ENCODE results near the gene TMEM256.

The TMEM256 gene

GRCh38 chr17:7431231-7431630, 27.3 kb upstream of the TMEM256 start:
- no peak for DNase-seq (ENCODE audit: low spot score)

GRCh38 chr17:7429722-7430121, 25.8 kb upstream of the TMEM256 start:
- DNase-seq (ENCODE audit: low spot score), result no peak

GRCh38 chr17:7428557-7428956, 24.7 kb upstream of the TMEM256 start, which contains the start of gene SPEM3:
Gene SPEM3 (plus strand): TSS chr17:7428857. CDS start chr17:7428903, 46 bp downstream.
- no peak for DNase-seq (ENCODE audit: low spot score)

GRCh38 chr17:7427549-7427948, 23.7 kb upstream of the TMEM256 start:
- no peak for DNase-seq (ENCODE audit: low spot score)

GRCh38 chr17:7426896-7427489, 23.1 kb upstream of the TMEM256 start:
- no peak for DNase-seq (ENCODE audit: low spot score)

GRCh38 chr17:7426203-7426863, 22.4 kb upstream of the TMEM256 start:
- no peak for DNase-seq (ENCODE audit: low spot score)

GRCh38 chr17:7425756-7426155, 21.9 kb upstream of the TMEM256 start:
- no peak for DNase-seq (ENCODE audit: low spot score)

- no peak for DNase-seq (ENCODE audit: low spot score)
Observed at GRCh38 chr17:7425316-7425715, 21.4 kb upstream of the TMEM256 start, which contains the start of gene SPEM2. Gene SPEM2 (plus strand): TSS chr17:7425616. CDS start chr17:7425689, 73 bp downstream.

GRCh38 chr17:7423679-7424078, 19.8 kb upstream of the TMEM256 start:
- DNase-seq (ENCODE audit: low spot score), result no peak

- DNase-seq (ENCODE audit: low spot score), result no peak
Observed at GRCh38 chr17:7421186-7421585, 17.3 kb upstream of the TMEM256 start.

- DNase-seq (ENCODE audit: low spot score), result peak; percentile 68
Observed at GRCh38 chr17:7419819-7420610, 16.1 kb upstream of the TMEM256 start, which contains the start of gene SPEM1. Gene SPEM1 (plus strand): TSS chr17:7420324. CDS start chr17:7420385, 61 bp downstream.

GRCh38 chr17:7418472-7419152, 14.7 kb upstream of the TMEM256 start:
- DNase-seq (ENCODE audit: low spot score), result no peak

- no peak for DNase-seq (ENCODE audit: low spot score)
Observed at GRCh38 chr17:7417056-7417655, 13.3 kb upstream of the TMEM256 start.

- no peak for DNase-seq (ENCODE audit: low spot score)
Observed at GRCh38 chr17:7416323-7416722, 12.4 kb upstream of the TMEM256 start.

- no peak for DNase-seq (ENCODE audit: low spot score)
Observed at GRCh38 chr17:7415784-7416183, 11.9 kb upstream of the TMEM256 start.

GRCh38 chr17:7414837-7415236, 10.9 kb upstream of the TMEM256 start:
- DNase-seq (ENCODE audit: low spot score), result no peak

GRCh38 chr17:7413346-7413985, 9.6 kb upstream of the TMEM256 start:
- no peak for DNase-seq (ENCODE audit: low spot score)

- no peak for DNase-seq (ENCODE audit: low spot score)
Observed at GRCh38 chr17:7411427-7411750, 7.5 kb upstream of the TMEM256 start.

GRCh38 chr17:7410634-7411426, 6.9 kb upstream of the TMEM256 start:
- DNase-seq (ENCODE audit: low spot score), result no peak

- DNase-seq (ENCODE audit: low spot score), result no peak
Observed at GRCh38 chr17:7409716-7410115, 5.8 kb upstream of the TMEM256 start.
